ENCODE results near the gene MYH16. TPM values are rescaled to one million over a fixed set of nuclear protein-coding genes. Genes with fewer than 3 reads are reported as not detected.
"Not testable (repeated sequence)": the region's sequence is repeated elsewhere in the genome, so short reads cannot be mapped to it uniquely, and the experiment has no call there.

Gene MYH16
- total RNA-seq, 4 donors from 2014 or later: 0.76 TPM; not detected in 3

- 0 to 2% methylated on average over 7 to 29 of the region's 82 CpGs for WGBS, 2 donors
- intact Hi-C loops (cut with DNase I): no loop called here
- Histone ChIP-seq H3K36me3 (no peaks in the 10 kb centered on the region), H3K27ac (peak within 1 kb of the TSS; percentile 93 to 98 (median 96)), H3K27me3 (no peaks in the 10 kb centered on the region), H3K4me1 (peaks cover 25 to 55% (median 32%) of the 10 kb centered on the region in 3 donors), H3K9me3 (no peaks in the 10 kb centered on the region), H3K4me3 (peak within 1 kb of the TSS; percentile 91 to 100 (median 97))
- TF ChIP-seq POLR2A (IDR thresholded peaks at IDR 0.05) (peak in 3 of 4 donors; percentile 62 to 89 (median 82)), CTCF (IDR thresholded peaks at IDR 0.05) (peak in 3 of 6 experiments; percentile 15 to 48 (median 40))
- DNase-seq: peak; percentile 21
Measured at GRCh38 chr7:99325592-99326407, 53.2 kb downstream of the MYH16 start, which contains the start of gene ARPC1A. Gene ARPC1A (plus strand): TSS chr7:99325898. CDS start chr7:99333354, 7,456 bp downstream.

GRCh38 chr7:99326408-99326782, 53.8 kb downstream of the MYH16 start:
- no peak for DNase-seq

GRCh38 chr7:99330314-99330961, 57.8 kb downstream of the MYH16 start:
- H3K4me1 ChIP-seq: peaks cover 18 to 67% (median 25%) of the 10 kb centered on the region in 3 donors
- 50 to 53% methylated on average over 8 of the region's 8 CpGs for WGBS, 2 donors
- peak overlapping the region; percentile 61 to 84 (median 71) for H3K27ac ChIP-seq
- H3K9me3 ChIP-seq; intact Hi-C loops (cut with DNase I); H3K27me3 ChIP-seq; DNase-seq; H3K4me3 ChIP-seq: not testable (repeated sequence)
- peaks cover 0 to 36% (median 14%) of the 10 kb centered on the region in 3 donors for H3K36me3 ChIP-seq

More at GRCh38 chr7:99326408-99326782, 53.8 kb downstream of the MYH16 start:
- Histone ChIP-seq H3K4me1 (peaks cover 25 to 61% (median 35%) of the 10 kb centered on the region in 3 donors), H3K27me3 (no peaks in the 10 kb centered on the region), H3K9me3 (no peaks in the 10 kb centered on the region), H3K27ac (peak overlapping the region; percentile 93 to 98 (median 96)), H3K36me3 (peaks cover 0 to 4% (median 0%) of the 10 kb centered on the region in 3 donors), H3K4me3 (peak overlapping the region; percentile 91 to 100 (median 97))
- intact Hi-C loops (cut with DNase I): no loop called here
- WGBS, 2 donors: 1% methylated on average over 10 of the region's 10 CpGs
- TF ChIP-seq POLR2A (IDR thresholded peaks at IDR 0.05) (no peak), CTCF (IDR thresholded peaks at IDR 0.05) (no peak)

GRCh38 chr7:99331002-99331401, 58.4 kb downstream of the MYH16 start:
- TF ChIP-seq POLR2A (IDR thresholded peaks at IDR 0.05) (no peak), CTCF (IDR thresholded peaks at IDR 0.05) (no peak)
- Histone ChIP-seq H3K9me3 (no peaks in the 10 kb centered on the region), H3K4me1 (peaks cover 18 to 67% (median 25%) of the 10 kb centered on the region in 3 donors), H3K27ac (peak overlapping the region; percentile 61 to 84 (median 71)), H3K27me3 (no peaks in the 10 kb centered on the region), H3K36me3 (peaks cover 0 to 42% (median 14%) of the 10 kb centered on the region in 3 donors), H3K4me3 (no peak overlapping the region)
- 83 to 86% methylated on average over 2 of the region's 2 CpGs for WGBS, 2 donors
- intact Hi-C loops (cut with DNase I): no loop called here
- no peak for DNase-seq

GRCh38 chr7:99339595-99339994, 67.0 kb downstream of the MYH16 start:
- H3K4me3 ChIP-seq: no peak overlapping the region

More at GRCh38 chr7:99339595-99339994, 67.0 kb downstream of the MYH16 start:
- no peak for DNase-seq
- Histone ChIP-seq H3K4me1 (no peaks in the 10 kb centered on the region), H3K36me3 (peaks cover 9 to 100% (median 49%) of the 10 kb centered on the region in 3 donors), H3K27me3 (no peaks in the 10 kb centered on the region), H3K9me3 (no peaks in the 10 kb centered on the region), H3K27ac (no peak overlapping the region)
- intact Hi-C loops (cut with DNase I): no loop called here
- WGBS, 2 donors: 91 to 94% methylated on average over 3 of the region's 3 CpGs
- TF ChIP-seq CTCF (IDR thresholded peaks at IDR 0.05) (no peak), POLR2A (IDR thresholded peaks at IDR 0.05) (no peak)
